K562 (cell line): ENCODE results near the gene PSMC6. TPM values are rescaled to one million over a fixed set of nuclear protein-coding genes. Genes with fewer than 3 reads are reported as not detected.

Experiments
- ATAC-seq: fragments of 200-7000 bp; cut with Tn5 transposase; 3 replicates; pipeline ENCODE4 v1.9.1; 2020; ENCODE audit warnings: moderate library complexity
- BruUV-seq: library from RNA; stranded (reverse); fragments of 400-500 nt; replicated peaks from 2 replicates; lab custom pipeline; 2021; lab: Mats Ljungman, UMichigan
- CTCF ChIA-PET: fragments of 300-600 bp; formaldehyde crosslinking; extraction: SDS; loops from one replicate; lab custom pipeline; 2021; ENCODE audit warnings: low intra/inter-chr PET ratio; lab: Yijun Ruan, JAX
- POLR2A ChIA-PET: fragments of 300-600, 350-650 bp; sonication (Branson Sonifier 250); formaldehyde crosslinking; extraction: SDS; loops from one replicate; lab custom pipeline; 2021; ENCODE audit warnings: antibody characterized with exemption, inconsistent platforms; lab: Yijun Ruan, JAX
- DNase-seq, 4 experiments: peaks; one replicate each; pipeline versions ENCODE4 v3.0.0 to v3.0.0-alpha.2; 2011 to 2018; ENCODE audit warnings: low spot score in 3 of 4, mixed read lengths in 3 of 4; ENCODE audit errors: extremely low read depth in 1 of 4
- FAIRE-seq: peaks from 2 replicates; lab custom pipeline; 2011; peaks lifted over from hg19 to GRCh38; lab: Jason Lieb, UNC
- H2AFZ ChIP-seq: 2 replicates; pipeline ENCODE4 v1.6.0; 2011; ENCODE audit warnings: low read depth, low read length, control low read depth, inconsistent platforms
- H3K27ac ChIP-seq: fragments of 200-600 bp; 3 replicates; pipeline ENCODE4 v1.8.0; 2011; ENCODE audit warnings: low read depth, mild to moderate bottlenecking, control low read depth, inconsistent platforms, low read length, moderate library complexity, mixed read lengths; ENCODE audit errors: extremely low read depth
- H3K27me3 ChIP-seq, 2 experiments: fragments of 300-600 bp in 1 of 2; 2 replicates in 1 of 2; 3 replicates in 1 of 2; pipeline versions ENCODE4 v1.6.0 to v1.8.0; 2011; ENCODE audit warnings: inconsistent platforms in 2 of 2, low read length in 2 of 2, mild to moderate bottlenecking in 1 of 2, mixed read lengths in 1 of 2, moderate library complexity in 1 of 2; ENCODE audit not compliant: control insufficient read depth in 2 of 2, insufficient read depth in 2 of 2
- H3K36me3 ChIP-seq: fragments of 300-600 bp; 3 replicates; pipeline ENCODE4 v1.8.0; 2011; ENCODE audit warnings: mild to moderate bottlenecking, low read length, inconsistent platforms; ENCODE audit not compliant: control insufficient read depth, insufficient read depth
- H3K4me1 ChIP-seq, 2 experiments: fragments of 200-600 bp in 1 of 2; replicated peaks in 1 of 2; 2 replicates in 1 of 2; 3 replicates in 1 of 2; pipeline versions ENCODE4 v1.5.1 to v1.8.0; 2011; ENCODE audit warnings: inconsistent platforms in 2 of 2, low read length in 2 of 2, mild to moderate bottlenecking in 1 of 2, mixed read lengths in 1 of 2, moderate library complexity in 1 of 2; ENCODE audit not compliant: control insufficient read depth in 2 of 2, insufficient read depth in 2 of 2
- H3K4me2 ChIP-seq: 2 replicates; pipeline ENCODE4 v1.6.1; 2011; ENCODE audit warnings: low read length, control low read depth, inconsistent platforms, mixed read lengths; ENCODE audit not compliant: insufficient read depth
- H3K4me3 ChIP-seq: fragments of 200-600 bp; sonication (generic), shearing (Covaris generic); 2 replicates; pipeline ENCODE4 v1.5.1; 2016; ENCODE audit warnings: control low read depth, inconsistent platforms
- H3K79me2 ChIP-seq: fragments of 200-600 bp; 3 replicates; pipeline ENCODE4 v1.8.0; 2011; ENCODE audit warnings: low read length, inconsistent platforms; ENCODE audit not compliant: control insufficient read depth, insufficient read depth
- H3K9ac ChIP-seq, 2 experiments: 2 replicates each; pipeline versions ENCODE4 v1.6.0 to v1.6.1; 2011; ENCODE audit warnings: low read depth in 2 of 2, low read length in 2 of 2, control low read depth in 1 of 2, inconsistent platforms in 1 of 2, mild to moderate bottlenecking in 1 of 2, mixed read lengths in 1 of 2; ENCODE audit not compliant: insufficient read depth in 1 of 2
- H3K9me1 ChIP-seq: one replicate; pipeline ENCODE4 v1.6.0; 2011; ENCODE audit warnings: inconsistent platforms, mild to moderate bottlenecking, low read length, moderate library complexity; ENCODE audit not compliant: control insufficient read depth, insufficient read depth
- H3K9me3 ChIP-seq: replicated peaks from 2 replicates; pipeline ENCODE4 v1.5.1; 2011; ENCODE audit warnings: low read depth, low read length, inconsistent platforms; ENCODE audit not compliant: control insufficient read depth, insufficient read depth
- H4K20me1 ChIP-seq: replicated peaks from 2 replicates; pipeline ENCODE4 v1.6.1; 2011; ENCODE audit warnings: low read length, inconsistent platforms, mixed read lengths; ENCODE audit not compliant: control insufficient read depth, insufficient read depth
- BRD9 ChIP-seq: fragments of 450-650 bp; IDR thresholded peaks from 2 replicates; pipeline ENCODE4 v1.6.1; 2018; ENCODE audit warnings: low read depth; ENCODE audit not compliant: partially characterized antibody
- CREBBP ChIP-seq: IDR thresholded peaks from one replicate; pipeline ENCODE4 v1.6.1; 2012; ENCODE audit warnings: low read depth, mild to moderate bottlenecking, control low read depth, inconsistent platforms, low read length
- NFE2 ChIP-seq: IDR thresholded peaks from 2 replicates; pipeline ENCODE4 v1.6.1; 2014; ENCODE audit warnings: antibody characterized with exemption, low read depth
- PCBP1 ChIP-seq: fragments of 200-400 bp; formaldehyde crosslinking; IDR thresholded peaks from 2 replicates; pipeline ENCODE4 v1.6.1; 2018; ENCODE audit warnings: mild to moderate bottlenecking, low read depth, low read length; ENCODE audit not compliant: poor library complexity, severe bottlenecking
- POLR2A ChIP-seq: fragments of 450-650 bp; conservative IDR thresholded peaks from 2 replicates; pipeline ENCODE4 v1.6.1; 2016
- ZNF318 ChIP-seq, 2 experiments: fragments of 450-650 bp; IDR thresholded peaks; 2 replicates each; pipeline ENCODE4 v1.6.1; 2016; ENCODE audit warnings: mild to moderate bottlenecking in 2 of 2, borderline replicate concordance in 1 of 2, low read depth in 1 of 2, moderate library complexity in 1 of 2
- ZNF431 ChIP-seq: sonication (generic); formaldehyde crosslinking; IDR thresholded peaks from 2 replicates; pipeline ENCODE4 v1.8.0; 2022; ENCODE audit warnings: mild to moderate bottlenecking, missing genetic modification reagents
- ZNF695 ChIP-seq: fragments of 450-650 bp; formaldehyde crosslinking; IDR thresholded peaks from 2 replicates; pipeline ENCODE4 v1.4.0; 2020; ENCODE audit warnings: mild to moderate bottlenecking, moderate library complexity
- ZNF79 ChIP-seq: fragments of 250-450 bp; sonication (Bioruptor Pico); IDR thresholded peaks from 2 replicates; pipeline ENCODE4 v1.4.0; 2020; ENCODE audit warnings: low read depth, mild to moderate bottlenecking, moderate library complexity
- WGBS: fragments of 100-300 bp; shearing (Covaris generic); methylation state at CpG from one replicate; pipeline ENCODE4 v1.1.6; 2016; ENCODE audit warnings: low coverage, mixed read lengths; ENCODE audit not compliant: insufficient coverage; ENCODE audit errors: missing lambda C conversion rate; 5-methylcytosine and 5-hydroxymethylcytosine counted together
- in situ Hi-C: fragments of 300-500 bp; cut with MboI; formaldehyde crosslinking; loops from 4 replicates; pipeline ENCODE4 v1.15.0; 2018; ENCODE audit warnings: inconsistent platforms, mixed read lengths
- intact Hi-C: fragments of 100-400 bp; cut with micrococcal nuclease; formaldehyde crosslinking; loops from 2 replicates; pipeline ENCODE4 v1.14.2; 2022
- polyA plus RNA-seq, 8 experiments: library from polyadenylated mRNA; depleted of rRNA in 4 of 8; stranded (reverse) in 5 of 8; unstranded in 3 of 8; fragments of >200 nt; fragmentation: Nextera tagmentation in 2 of 8; fragmentation: Illumina TruSeq in 1 of 8; extraction: Ambion mirVana in 2 of 8; extraction: Trizol in 1 of 8; gene quantifications; 2 replicates each; pipeline versions ENCODE4 v1.2.1 to v1.2.3, GENCODE V29; 2011 to 2014; ENCODE audit warnings: inconsistent platforms in 1 of 8, missing spikeins in 1 of 8
- total RNA-seq, 7 experiments: library from RNA; depleted of rRNA in 6 of 7; stranded (reverse); fragments of >200 nt in 6 of 7; fragmentation: Illumina TruSeq in 2 of 7; extraction: Trizol in 2 of 7; gene quantifications; 2 replicates each; pipeline versions ENCODE4 v1.2.1 to v1.2.3, GENCODE V29; 2011 to 2021; ENCODE audit warnings: low replicate concordance in 1 of 7

PSMC6 gene
- total and polyA plus RNA-seq, 9 of the 15 experiments (the other 6 are each of a cell fraction or from before 2014, with no cell fraction given), result 91.4 to 224 (median 182) TPM

DNA sequence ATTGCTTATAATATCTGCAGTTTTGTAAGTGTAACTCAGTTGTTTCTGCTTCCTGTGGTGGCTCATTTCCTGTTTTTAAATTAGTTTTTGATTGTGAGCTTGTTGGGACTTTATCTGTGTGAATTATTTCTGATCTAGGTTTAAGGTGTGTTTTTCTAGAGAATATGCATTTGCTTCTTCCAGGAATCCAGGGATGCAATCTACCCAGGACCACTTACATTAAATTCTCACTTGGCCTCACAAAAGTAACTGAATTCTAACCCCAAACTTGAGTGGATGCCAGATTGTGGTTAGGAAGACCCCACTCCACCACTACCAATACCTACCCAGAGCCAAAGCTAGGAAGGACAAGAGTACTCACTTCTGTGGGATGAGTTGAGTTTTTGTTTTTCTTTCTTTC lies 34.9 kb downstream of the PSMC6 start:
- ATAC-seq (no peak), DNase-seq (no peak), FAIRE-seq (no peak)
- no peaks in the 10 kb centered on the region for H4K20me1 ChIP-seq
- BruUV-seq, result no TSS peak
- H3K36me3 ChIP-seq, result peaks cover 21% of the 10 kb centered on the region; the same call in 1 of the 3 replicates
- H3K4me2 ChIP-seq, result no peak overlapping the region
- H3K4me1 ChIP-seq, result peaks cover 0 to 8% of the 10 kb centered on the region in 2 experiments; a peak in 4 of 5 replicates
- peaks cover 58% of the 10 kb centered on the region for H3K79me2 ChIP-seq
- in situ Hi-C loops, result no loop called here
- intact Hi-C loops, result no loop called here
- no peaks in the 10 kb centered on the region for H3K27me3 ChIP-seq
- no peaks in the 10 kb centered on the region for H3K9me1 ChIP-seq
- no peak overlapping the region for H3K27ac ChIP-seq
- H3K9ac ChIP-seq, result no peak overlapping the region
- no peaks in the 10 kb centered on the region for H3K9me3 ChIP-seq
- no peak overlapping the region for H2AFZ ChIP-seq
- POLR2A ChIA-PET, result no interaction called here
- H3K4me3 ChIP-seq, result no peak overlapping the region
- TF ChIP-seq POLR2A (no peak), ZNF695 (CRISPR knock-in tag) (no peak), NFE2 (no peak), ZNF79 (CRISPR knock-in tag) (no peak), BRD9 (no peak)
- CTCF ChIA-PET, result no interaction called here

DNA sequence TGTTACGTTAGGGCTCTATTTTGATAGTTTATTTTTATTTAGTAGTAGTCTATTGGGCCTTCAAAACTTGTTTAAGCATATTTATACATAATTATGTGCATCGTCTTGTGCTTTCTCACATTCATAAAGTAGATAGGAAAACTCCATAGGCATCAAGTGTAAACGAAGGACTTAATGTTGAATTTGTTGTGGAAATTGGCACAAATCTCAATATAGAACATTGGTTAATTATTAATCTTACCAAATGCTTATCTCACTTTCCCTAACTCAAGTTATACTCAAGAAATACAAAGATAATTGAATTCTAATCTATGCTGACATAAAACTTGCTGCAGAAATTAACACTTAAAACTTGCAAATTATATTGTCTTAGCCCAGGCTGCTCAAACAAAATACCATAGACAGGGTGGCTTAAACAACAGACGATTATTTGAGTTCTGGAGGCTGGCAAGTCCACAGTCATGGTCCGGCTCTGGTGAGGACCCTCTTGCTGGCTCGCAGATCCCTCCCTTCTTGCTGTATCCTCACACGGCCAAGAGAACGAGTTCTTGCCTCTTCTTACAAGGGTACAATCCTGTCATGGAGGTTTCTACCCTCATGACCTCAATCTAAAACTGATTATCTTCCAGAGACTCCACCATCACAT lies 41.8 kb downstream of the PSMC6 start:
- no TSS peak for BruUV-seq
- 0 out of 3 replicates have a peak, but pooled peaks cover 5% of the 10 kb centered on the region for H3K79me2 ChIP-seq
- no peak overlapping the region for H2AFZ ChIP-seq
- H3K27ac ChIP-seq, result no peak overlapping the region
- no peaks in the 10 kb centered on the region for H3K9me1 ChIP-seq
- DNase-seq, result no peak
- in situ Hi-C loops (no loop called here), intact Hi-C loops (no loop called here)
- 88% methylated on average over 7 of the region's 8 CpGs for WGBS
- H3K36me3 ChIP-seq, result peaks cover 51% of the 10 kb centered on the region; the same call in 2 of the 3 replicates
- ATAC-seq, result no peak
- H3K4me3 ChIP-seq, result no peak overlapping the region
- H3K9ac ChIP-seq, result no peak overlapping the region
- H3K4me2 ChIP-seq, result no peak overlapping the region
- CTCF ChIA-PET, result no interaction called here
- no peaks in the 10 kb centered on the region for H3K9me3 ChIP-seq
- H3K27me3 ChIP-seq, result no peaks in the 10 kb centered on the region
- FAIRE-seq, result no peak
- POLR2A ChIA-PET, result no interaction called here
- no peaks in the 10 kb centered on the region; a peak in 1 of 5 replicates for H3K4me1 ChIP-seq
- H4K20me1 ChIP-seq, result no peaks in the 10 kb centered on the region
- no peak for TF ChIP-seq CREBBP
- TF ChIP-seq ZNF318 (IDR thresholded peaks at IDR 0.05; ENCODE audit: borderline replicate concordance in 1 of 2, low read depth in 1 of 2), result no peak
- TF ChIP-seq ZNF431 (CRISPR knock-in tag), result no peak
- no peak for TF ChIP-seq PCBP1
